SU-DHL-6 (cell line): ENCODE measurements around the gene NDUFC1.
A peak's percentile ranks its signal among the peaks of the same experiment; 100 is the strongest.

ENCODE experiments used
- H2AFZ ChIP-seq: fragments of 200-600 bp; sonication (generic); 2 replicates; pipeline ENCODE4 v1.6.1; 2014; ENCODE audit warnings: low read depth, mild to moderate bottlenecking, moderate library complexity, mixed read lengths, antibody characterized with exemption, low read length; ENCODE audit not compliant: severe bottlenecking
- H3F3A ChIP-seq: fragments of 200-600 bp; shearing (Covaris generic); 2 replicates; pipeline ENCODE4 v1.6.0; 2016; ENCODE audit warnings: antibody characterized with exemption, mild to moderate bottlenecking; ENCODE audit not compliant: insufficient read depth
- H3K27ac ChIP-seq: fragments of 200-600 bp; sonication (generic); 2 replicates; pipeline ENCODE4 v1.5.1; 2016; ENCODE audit warnings: low read depth, mild to moderate bottlenecking, low read length, moderate library complexity, mixed read lengths
- H3K27me3 ChIP-seq: fragments of 200-600 bp; sonication (generic), shearing (Covaris generic); 2 replicates; pipeline ENCODE4 v1.6.0; 2014; ENCODE audit warnings: mild to moderate bottlenecking, low read length
- H3K36me3 ChIP-seq: fragments of 200-600 bp; sonication (generic); 2 replicates; pipeline ENCODE4 v1.6.1; 2014; ENCODE audit warnings: mild to moderate bottlenecking, low read length, mixed read lengths
- H3K4me2 ChIP-seq: fragments of 300-600, 200-600 bp; shearing (Covaris generic), sonication (generic); 2 replicates; pipeline ENCODE4 v1.6.0; 2014; ENCODE audit warnings: low read length, low read depth, mild to moderate bottlenecking; ENCODE audit not compliant: poor library complexity, severe bottlenecking
- H3K4me3 ChIP-seq: fragments of 200-600 bp; sonication (generic); 2 replicates; pipeline ENCODE4 v1.5.1; 2014; ENCODE audit warnings: antibody characterized with exemption, low read length, mild to moderate bottlenecking, mixed read lengths; ENCODE audit not compliant: insufficient read depth, poor library complexity, severe bottlenecking
- H3K79me2 ChIP-seq: fragments of 200-600 bp; sonication (generic); 2 replicates; pipeline ENCODE4 v1.6.1; 2014; ENCODE audit warnings: mild to moderate bottlenecking, low read length, moderate library complexity; ENCODE audit not compliant: insufficient read depth
- H3K9ac ChIP-seq: fragments of 200-600 bp; sonication (generic); 2 replicates; pipeline ENCODE4 v1.7.0; 2014; ENCODE audit warnings: mild to moderate bottlenecking, low read length
- H3K9me2 ChIP-seq: fragments of 200-600 bp; sonication (generic); replicated peaks from 2 replicates; pipeline ENCODE4 v1.6.1; 2014; ENCODE audit warnings: low read length; ENCODE audit not compliant: insufficient read depth
- H3K9me3 ChIP-seq: fragments of 200-600 bp; sonication (generic); 2 replicates; pipeline ENCODE4 v1.6.1; 2014; ENCODE audit warnings: low read length, mixed read lengths; ENCODE audit not compliant: insufficient read depth
- H4K20me1 ChIP-seq: fragments of 200-600 bp; sonication (generic); 2 replicates; pipeline ENCODE4 v1.6.1; 2014; ENCODE audit warnings: low read depth, mild to moderate bottlenecking, antibody characterized with exemption, low read length, moderate library complexity, mixed read lengths
- CTCF ChIP-seq: fragments of 200-600 bp; sonication (generic); IDR thresholded peaks from one replicate; pipeline ENCODE4 v1.5.1; 2017; ENCODE audit warnings: antibody characterized with exemption, mild to moderate bottlenecking, low read length, moderate library complexity; ENCODE audit not compliant: insufficient read depth, poor library complexity, severe bottlenecking
- EZH2phosphoT487 ChIP-seq: fragments of 200-600 bp; sonication (generic), shearing (Covaris generic); conservative IDR thresholded peaks from 2 replicates; pipeline ENCODE4 v1.6.1; 2018; ENCODE audit warnings: mild to moderate bottlenecking, antibody characterized with exemption, low read length, moderate library complexity, mixed read lengths

The NDUFC1 gene

GRCh38 chr4:139300431-139301112, 1.7 kb downstream of the NDUFC1 start:
- no peaks in the 10 kb centered on the region for H3K36me3 ChIP-seq
- no peaks in the 10 kb centered on the region; the same call in 1 of the 2 replicates for H4K20me1 ChIP-seq
- peaks cover 42% of the 10 kb centered on the region for H3K79me2 ChIP-seq
- H3K9me3 ChIP-seq = no peaks in the 10 kb centered on the region
- H3K4me2 ChIP-seq = peak overlapping the region; percentile 75
- H2AFZ ChIP-seq = peak overlapping the region; percentile 86
- TF ChIP-seq EZH2phosphoT487 (no peak), CTCF (no peak)
- peak overlapping the region; percentile 81 for H3K27ac ChIP-seq
- peak overlapping the region; percentile 85 for H3K9ac ChIP-seq
- no peaks in the 10 kb centered on the region for H3K27me3 ChIP-seq
- peak overlapping the region; percentile 65 for H3K4me3 ChIP-seq
- H3F3A ChIP-seq = peaks cover 5% of the 10 kb centered on the region; the same call in 1 of the 2 replicates
- H3K9me2 ChIP-seq = no peaks in the 10 kb centered on the region

- Histone ChIP-seq H2AFZ (no peak overlapping the region), H3K27ac (no peak overlapping the region), H3K27me3 (no peaks in the 10 kb centered on the region), H3K9me3 (no peaks in the 10 kb centered on the region), H3K9me2 (no peaks in the 10 kb centered on the region), H3K36me3 (no peaks in the 10 kb centered on the region), H3K9ac (no peak overlapping the region), H3K79me2 (peaks cover 32% of the 10 kb centered on the region), H3F3A (peaks cover 5% of the 10 kb centered on the region; the same call in 1 of the 2 replicates), H3K4me3 (no peak overlapping the region), H3K4me2 (peak overlapping the region; percentile 75), H4K20me1 (no peaks in the 10 kb centered on the region)
- TF ChIP-seq CTCF (no peak), EZH2phosphoT487 (no peak)
Observed at GRCh38 chr4:139299536-139299935, 2.7 kb downstream of the NDUFC1 start.

- Histone ChIP-seq H3F3A (peaks cover 5% of the 10 kb centered on the region; the same call in 1 of the 2 replicates), H3K9ac (no peak overlapping the region), H3K9me2 (no peaks in the 10 kb centered on the region), H3K4me2 (no peak overlapping the region), H3K27ac (no peak overlapping the region), H3K36me3 (peaks cover 2% of the 10 kb centered on the region; the same call in 1 of the 2 replicates), H4K20me1 (no peaks in the 10 kb centered on the region), H3K4me3 (no peak overlapping the region), H3K27me3 (no peaks in the 10 kb centered on the region), H2AFZ (no peak overlapping the region), H3K79me2 (peaks cover 6% of the 10 kb centered on the region), H3K9me3 (no peaks in the 10 kb centered on the region)
- TF ChIP-seq CTCF = no peak
- TF ChIP-seq EZH2phosphoT487 = no peak
Observed at GRCh38 chr4:139297001-139297410, 5.3 kb downstream of the NDUFC1 start.
